NOMO-1 treated with DMSO at 0.1 percent for 48 hours (cell line): ENCODE data around the gene TANK.
A peak's percentile ranks its signal among the peaks of the same experiment; 100 is the strongest.
"Not testable (repeated sequence)": the region's sequence is repeated elsewhere in the genome, so short reads cannot be mapped to it uniquely, and the experiment has no call there.

ENCODE experiments used
- DNase-seq: peaks from one replicate; lab custom pipeline; 2025; ENCODE audit not compliant: unreplicated experiment; lab: John Stamatoyannopoulos, UW

TANK gene

GRCh38 chr2:161160226-161161073 lies at the start of gene TANK:
TSS of gene TANK (plus strand) at chr2:161160428. CDS start at chr2:161179663, 19,235 bp downstream.
- peak; percentile 91 for DNase-seq

- no peak for DNase-seq
These were observed 48.7 kb upstream of the TANK start for GRCh38 chr2:161111531-161111930.

GRCh38 chr2:161112908-161113307 lies 47.3 kb upstream of the TANK start:
- DNase-seq, result no peak

- DNase-seq, result no peak
These were observed 46.3 kb upstream of the TANK start for GRCh38 chr2:161113693-161114575.

GRCh38 chr2:161115205-161115604 lies 45.0 kb upstream of the TANK start:
- DNase-seq, result no peak

- DNase-seq, result no peak
These were observed 44.4 kb upstream of the TANK start for GRCh38 chr2:161115605-161116380.

- peak; percentile 19 for DNase-seq
These were observed 43.7 kb upstream of the TANK start for GRCh38 chr2:161116509-161116908.

GRCh38 chr2:161117506-161117905 lies 42.7 kb upstream of the TANK start:
- DNase-seq, result no peak

GRCh38 chr2:161118722-161119121 lies 41.5 kb upstream of the TANK start:
- DNase-seq, result no peak

GRCh38 chr2:161119483-161119882 lies 40.7 kb upstream of the TANK start:
- no peak for DNase-seq

- DNase-seq, result no peak
These were observed 39.5 kb upstream of the TANK start for GRCh38 chr2:161120775-161121174.

GRCh38 chr2:161121622-161122021 lies 38.6 kb upstream of the TANK start:
- DNase-seq, result no peak

GRCh38 chr2:161122772-161123530 lies 37.3 kb upstream of the TANK start:
- DNase-seq, result peak; percentile 54

GRCh38 chr2:161123531-161124030 lies 36.6 kb upstream of the TANK start:
- no peak for DNase-seq

- DNase-seq, result no peak
These were observed 36.0 kb upstream of the TANK start for GRCh38 chr2:161124201-161124600.

- no peak for DNase-seq
These were observed 31.3 kb upstream of the TANK start for GRCh38 chr2:161128885-161129284.

GRCh38 chr2:161130354-161130753 lies 29.9 kb upstream of the TANK start:
- DNase-seq, result no peak

- no peak for DNase-seq
These were observed 29.1 kb upstream of the TANK start for GRCh38 chr2:161131074-161131680.

GRCh38 chr2:161131804-161132203 lies 28.4 kb upstream of the TANK start:
- DNase-seq, result peak; percentile 17

GRCh38 chr2:161132384-161132783 lies 27.8 kb upstream of the TANK start:
- DNase-seq, result not testable (repeated sequence)
